Measurements from ENCODE around the gene ICAM1. TPM values are rescaled to one million over a fixed set of nuclear protein-coding genes. Genes with fewer than 3 reads are reported as not detected.
A peak's percentile ranks its signal among the peaks of the same experiment; 100 is the strongest.

ICAM1 gene
- total and polyA plus RNA-seq, 2 of the 13 experiments (the other 11 are each of a cell fraction or from before 2014, with no cell fraction given) = 37.9 to 98.4 TPM

DNA sequence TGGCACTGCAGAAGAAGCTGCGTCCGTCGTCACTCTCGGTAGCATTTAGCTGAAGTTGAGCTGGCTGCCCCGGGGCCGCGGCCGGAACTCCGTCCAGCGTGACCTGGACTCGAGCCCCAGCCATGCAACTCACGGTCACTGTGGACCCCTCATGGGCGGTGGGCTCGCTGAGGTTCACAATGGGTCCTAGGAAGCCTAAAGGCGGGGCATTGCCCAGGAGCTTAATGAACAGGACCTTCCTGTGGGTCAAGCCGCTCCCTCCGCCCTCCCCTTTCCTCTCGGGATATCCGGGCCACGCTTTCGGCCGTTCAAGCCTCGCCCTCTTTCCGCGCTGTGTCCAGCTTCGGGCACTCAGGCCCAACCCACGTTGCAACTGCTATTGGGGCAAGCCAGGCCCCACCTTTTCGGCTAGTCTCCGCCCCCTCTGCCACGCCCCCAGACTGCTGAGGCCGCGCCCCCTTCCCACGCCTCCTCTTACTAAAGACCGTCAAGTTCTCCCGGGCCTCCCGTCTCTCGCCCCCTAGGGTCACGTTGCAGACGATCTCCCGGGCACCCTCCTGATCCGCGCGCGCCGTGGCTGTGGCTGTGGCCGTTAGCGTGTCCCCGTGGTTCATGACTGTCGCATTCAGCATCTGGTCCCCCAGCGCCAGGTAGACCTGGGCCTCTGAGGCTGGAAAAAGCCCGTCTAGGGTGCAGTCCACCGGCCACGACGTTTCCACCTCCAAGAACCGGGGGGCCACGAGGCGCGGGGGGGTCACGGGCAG is 63.9 kb downstream of the ICAM1 start (continued):
- TF ChIP-seq, protein P1, sequence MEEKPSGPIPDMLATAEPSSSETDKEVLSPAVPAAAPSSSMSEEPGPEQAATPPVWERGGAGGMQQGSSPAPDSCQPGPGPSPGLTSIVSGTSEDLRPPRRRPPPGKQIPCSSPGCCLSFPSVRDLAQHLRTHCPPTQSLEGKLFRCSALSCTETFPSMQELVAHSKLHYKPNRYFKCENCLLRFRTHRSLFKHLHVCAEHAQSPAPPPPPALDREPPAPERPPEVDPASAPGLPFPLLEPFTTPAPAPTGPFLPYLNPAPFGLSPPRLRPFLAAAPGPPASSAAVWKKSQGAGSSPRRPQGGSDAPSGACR (CRISPR knock-in tag; IDR thresholded peaks at IDR 0.05) = no peak
- TF ChIP-seq GABPA (IDR thresholded peaks at IDR 0.05; ENCODE audit: low read depth, low read length) (peak; percentile 33; the same call in 1 of the 2 replicates), GABPA (CRISPR knock-in tag; IDR thresholded peaks at IDR 0.05; ENCODE audit: low read depth) (peak; percentile 48; the same call in 1 of the 2 replicates), CHD2 (IDR thresholded peaks at IDR 0.05; ENCODE audit: low read depth, low read length) (no peak), HDAC6 (IDR thresholded peaks at IDR 0.05; ENCODE audit: low read depth, low read length) (no peak), ZBTB7B (CRISPR knock-in tag; IDR thresholded peaks at IDR 0.05) (peak; percentile 42; the same call in 1 of the 2 replicates), ZFYVE20 (CRISPR knock-in tag; IDR thresholded peaks at IDR 0.05; ENCODE audit: borderline replicate concordance, low read depth) (no peak), ZNF274 (CRISPR knock-in tag; IDR thresholded peaks at IDR 0.05) (0 out of 2 replicates have a peak, but pooled peaks have one; percentile 1), TOPORS (CRISPR knock-in tag; IDR thresholded peaks at IDR 0.05) (no peak), ZNF136 (CRISPR knock-in tag; IDR thresholded peaks at IDR 0.05; ENCODE audit: low read depth) (0 out of 2 replicates have a peak, but pooled peaks have one; percentile 8), HNRNPK (IDR thresholded peaks at IDR 0.05; ENCODE audit: low read depth, low read length, poor library complexity, severe bottlenecking) (no peak), PAWR (CRISPR knock-in tag; IDR thresholded peaks at IDR 0.05; ENCODE audit: borderline replicate concordance) (0 out of 2 replicates have a peak, but pooled peaks have one; percentile 32), SCMH1 (CRISPR knock-in tag; IDR thresholded peaks at IDR 0.05; ENCODE audit: borderline replicate concordance) (no peak), ZNF224 (CRISPR knock-in tag; IDR thresholded peaks at IDR 0.05) (no peak)
- TF ChIP-seq, protein P2, sequence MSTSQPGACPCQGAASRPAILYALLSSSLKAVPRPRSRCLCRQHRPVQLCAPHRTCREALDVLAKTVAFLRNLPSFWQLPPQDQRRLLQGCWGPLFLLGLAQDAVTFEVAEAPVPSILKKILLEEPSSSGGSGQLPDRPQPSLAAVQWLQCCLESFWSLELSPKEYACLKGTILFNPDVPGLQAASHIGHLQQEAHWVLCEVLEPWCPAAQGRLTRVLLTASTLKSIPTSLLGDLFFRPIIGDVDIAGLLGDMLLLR (CRISPR knock-in tag; IDR thresholded peaks at IDR 0.05) = peak; percentile 61; the same call in 1 of the 2 replicates
- TF ChIP-seq, protein P3, sequence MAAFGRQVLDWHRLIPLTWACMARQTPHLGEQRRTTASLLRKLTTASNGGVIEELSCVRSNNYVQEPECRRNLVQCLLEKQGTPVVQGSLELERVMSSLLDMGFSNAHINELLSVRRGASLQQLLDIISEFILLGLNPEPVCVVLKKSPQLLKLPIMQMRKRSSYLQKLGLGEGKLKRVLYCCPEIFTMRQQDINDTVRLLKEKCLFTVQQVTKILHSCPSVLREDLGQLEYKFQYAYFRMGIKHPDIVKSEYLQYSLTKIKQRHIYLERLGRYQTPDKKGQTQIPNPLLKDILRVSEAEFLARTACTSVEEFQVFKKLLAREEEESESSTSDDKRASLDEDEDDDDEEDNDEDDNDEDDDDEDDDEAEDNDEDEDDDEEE (CRISPR knock-in tag; IDR thresholded peaks at IDR 0.05) = 0 out of 2 replicates have a peak, but pooled peaks have one; percentile 32
- TF ChIP-seq, protein P4, sequence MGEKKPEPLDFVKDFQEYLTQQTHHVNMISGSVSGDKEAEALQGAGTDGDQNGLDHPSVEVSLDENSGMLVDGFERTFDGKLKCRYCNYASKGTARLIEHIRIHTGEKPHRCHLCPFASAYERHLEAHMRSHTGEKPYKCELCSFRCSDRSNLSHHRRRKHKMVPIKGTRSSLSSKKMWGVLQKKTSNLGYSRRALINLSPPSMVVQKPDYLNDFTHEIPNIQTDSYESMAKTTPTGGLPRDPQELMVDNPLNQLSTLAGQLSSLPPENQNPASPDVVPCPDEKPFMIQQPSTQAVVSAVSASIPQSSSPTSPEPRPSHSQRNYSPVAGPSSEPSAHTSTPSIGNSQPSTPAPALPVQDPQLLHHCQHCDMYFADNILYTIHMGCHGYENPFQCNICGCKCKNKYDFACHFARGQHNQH (CRISPR knock-in tag; IDR thresholded peaks at IDR 0.05) = 0 out of 2 replicates have a peak, but pooled peaks have one; percentile 23
- TF ChIP-seq, protein P5, sequence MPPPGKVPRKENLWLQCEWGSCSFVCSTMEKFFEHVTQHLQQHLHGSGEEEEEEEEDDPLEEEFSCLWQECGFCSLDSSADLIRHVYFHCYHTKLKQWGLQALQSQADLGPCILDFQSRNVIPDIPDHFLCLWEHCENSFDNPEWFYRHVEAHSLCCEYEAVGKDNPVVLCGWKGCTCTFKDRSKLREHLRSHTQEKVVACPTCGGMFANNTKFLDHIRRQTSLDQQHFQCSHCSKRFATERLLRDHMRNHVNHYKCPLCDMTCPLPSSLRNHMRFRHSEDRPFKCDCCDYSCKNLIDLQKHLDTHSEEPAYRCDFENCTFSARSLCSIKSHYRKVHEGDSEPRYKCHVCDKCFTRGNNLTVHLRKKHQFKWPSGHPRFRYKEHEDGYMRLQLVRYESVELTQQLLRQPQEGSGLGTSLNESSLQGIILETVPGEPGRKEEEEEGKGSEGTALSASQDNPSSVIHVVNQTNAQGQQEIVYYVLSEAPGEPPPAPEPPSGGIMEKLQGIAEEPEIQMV (CRISPR knock-in tag; IDR thresholded peaks at IDR 0.05; ENCODE audit: low read depth) = no peak
- TF ChIP-seq, protein P6, sequence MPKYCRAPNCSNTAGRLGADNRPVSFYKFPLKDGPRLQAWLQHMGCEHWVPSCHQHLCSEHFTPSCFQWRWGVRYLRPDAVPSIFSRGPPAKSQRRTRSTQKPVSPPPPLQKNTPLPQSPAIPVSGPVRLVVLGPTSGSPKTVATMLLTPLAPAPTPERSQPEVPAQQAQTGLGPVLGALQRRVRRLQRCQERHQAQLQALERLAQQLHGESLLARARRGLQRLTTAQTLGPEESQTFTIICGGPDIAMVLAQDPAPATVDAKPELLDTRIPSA (CRISPR knock-in tag; IDR thresholded peaks at IDR 0.05; ENCODE audit: borderline replicate concordance) = no peak
- TF ChIP-seq, protein P7, sequence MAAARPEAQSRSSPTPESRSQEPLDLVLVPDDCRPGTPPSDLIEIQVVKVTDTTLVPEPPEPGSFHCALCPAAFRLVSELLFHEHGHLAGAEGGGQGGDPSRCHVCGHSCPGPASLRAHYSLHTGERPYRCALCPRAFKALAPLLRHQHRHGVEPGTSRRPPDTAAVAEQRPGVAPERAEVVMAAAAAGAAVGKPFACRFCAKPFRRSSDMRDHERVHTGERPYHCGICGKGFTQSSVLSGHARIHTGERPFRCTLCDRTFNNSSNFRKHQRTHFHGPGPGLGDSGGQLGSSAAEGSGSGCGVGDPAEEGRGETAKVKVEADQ (CRISPR knock-in tag; IDR thresholded peaks at IDR 0.05; ENCODE audit: borderline replicate concordance) = no peak

Data from HepG2 (cell line).